Lung (tissue), 12 donors: Measurements from ENCODE around the gene BEND3. TPM values are rescaled to one million over a fixed set of nuclear protein-coding genes. Genes with fewer than 3 reads are reported as not detected.
"Not testable (repeated sequence)": the region's sequence is repeated elsewhere in the genome, so short reads cannot be mapped to it uniquely, and the experiment has no call there.

Experiments used
- ATAC-seq: fragments of 200-7000 bp; cut with Tn5 transposase; one replicate; pipeline ENCODE4 v1.9.1; 2020; ENCODE audit warnings: moderate number of reproducible peaks; ENCODE audit not compliant: insufficient read depth, low FRiP score
- DNase-seq, 3 donors: peaks; one replicate each; pipeline ENCODE4 v3.0.0-alpha.2; 2013 to 2017
- H3K27ac ChIP-seq, 2 donors: one replicate each; pipeline ENCODE4 v1.5.1; 2013; ENCODE audit warnings: mild to moderate bottlenecking in 2 of 2, moderate library complexity in 2 of 2, control low read depth in 1 of 2, inconsistent platforms in 1 of 2, low read depth in 1 of 2, low read length in 1 of 2
- H3K27me3 ChIP-seq, 3 donors: one replicate each; pipeline ENCODE4 v1.5.1; 2013; ENCODE audit warnings: low read length in 2 of 3; ENCODE audit not compliant: control insufficient read depth in 3 of 3, insufficient read depth in 3 of 3
- H3K36me3 ChIP-seq, 4 donors: one replicate each; pipeline ENCODE4 v1.5.1; 2013; ENCODE audit warnings: low read length in 4 of 4, mild to moderate bottlenecking in 1 of 4, moderate library complexity in 1 of 4; ENCODE audit not compliant: control insufficient read depth in 4 of 4, insufficient read depth in 4 of 4
- H3K4me1 ChIP-seq, 5 donors: one replicate each; pipeline ENCODE4 v1.5.1; 2013; ENCODE audit warnings: low read length in 5 of 5, mild to moderate bottlenecking in 2 of 5, moderate library complexity in 1 of 5; ENCODE audit not compliant: control insufficient read depth in 5 of 5, insufficient read depth in 5 of 5
- H3K4me3 ChIP-seq: one replicate; pipeline ENCODE4 v1.5.1; 2013; ENCODE audit warnings: mild to moderate bottlenecking, control low read depth, moderate library complexity
- H3K9ac ChIP-seq, 2 donors: one replicate each; pipeline ENCODE4 v1.5.1; 2013; ENCODE audit warnings: low read length in 2 of 2, control low read depth in 1 of 2; ENCODE audit not compliant: insufficient read depth in 1 of 2
- H3K9me3 ChIP-seq, 4 donors: one replicate each; pipeline ENCODE4 v1.5.1; 2013; ENCODE audit warnings: low read length in 3 of 4, mild to moderate bottlenecking in 1 of 4, moderate library complexity in 1 of 4; ENCODE audit not compliant: control insufficient read depth in 4 of 4, insufficient read depth in 3 of 4
- WGBS, 2 donors: extraction: QIAGEN DNeasy Blood & Tissue Kit; methylation state at CpG; one replicate each; pipeline ENCODE4 v1.1.7; 2013; 5-methylcytosine and 5-hydroxymethylcytosine counted together
- polyA plus RNA-seq, 2 donors: library from polyadenylated mRNA; stranded (reverse); fragments of 200-250 nt; gene quantifications; one replicate each; pipeline ENCODE4 v1.2.1, GENCODE V29; 2013
- total RNA-seq, 2 donors: library from RNA; depleted of rRNA in 1 of 2; stranded (reverse); fragments of >200 nt in 1 of 2; gene quantifications; one replicate each; pipeline ENCODE4 v1.2.1, GENCODE V29; 2014 to 2021
- TF ChIP-seq, protein P1 (sequence below): IDR thresholded peaks from 2 replicates; pipeline ENCODE4 v1.5.1; 2012; ENCODE audit warnings: mild to moderate bottlenecking; ENCODE audit errors: control extremely low read depth, extremely low read depth
- donor health status: control.
- donor health status: control.
- donor health status: Bipolar disorder and iron deficiency.
- donor health status: healthy.
- donor health status: DM: yes; HTN: yes; CAD: no.

Gene BEND3
- total and polyA plus RNA-seq, 4 donors, result 1.2 to 4.4 (median 2.5) TPM

DNA sequence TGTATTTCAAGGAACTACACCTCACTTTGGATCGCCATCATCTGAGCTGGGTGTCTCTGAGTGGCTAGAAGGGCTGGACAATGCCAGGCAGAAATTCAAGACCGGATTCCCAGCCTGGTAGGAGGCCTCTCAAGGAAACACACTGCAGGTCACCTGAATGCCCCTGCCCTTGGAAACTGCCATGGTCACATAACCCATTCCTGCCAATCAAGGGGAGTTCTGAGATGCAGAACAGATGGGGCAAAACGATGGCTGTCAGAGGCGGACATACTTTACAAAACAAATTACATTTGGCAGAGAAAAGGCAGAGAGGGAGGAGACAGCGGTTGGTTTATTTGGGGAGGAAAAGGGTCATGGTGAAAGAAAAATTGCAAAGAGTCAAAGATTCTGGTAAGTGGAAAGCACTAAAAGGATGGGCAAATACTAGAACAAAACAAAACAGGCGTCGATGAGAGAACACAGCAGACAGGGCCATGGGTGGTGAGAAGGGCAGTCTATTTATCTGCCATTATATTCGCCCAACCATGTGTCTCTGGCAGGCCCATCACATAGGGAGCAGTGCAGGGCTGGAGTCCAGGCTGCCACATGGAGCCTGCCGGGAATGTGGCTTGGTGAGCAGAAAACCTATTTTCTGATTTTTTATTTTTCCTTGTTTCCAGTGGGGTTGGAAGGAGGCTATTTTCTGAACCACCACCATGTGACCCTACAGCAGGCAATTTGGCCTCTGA, 13.5 kb downstream of the BEND3 start:
- H3K4me1 ChIP-seq, result peaks cover 0 to 6% (median 0%) of the 10 kb centered on the region in 5 donors
- 80 to 84% methylated on average over 9 of the region's 9 CpGs for WGBS, 2 donors
- no peaks in the 10 kb centered on the region for H3K9me3 ChIP-seq
- H3K27ac ChIP-seq, result no peak overlapping the region
- TF ChIP-seq, protein P1, sequence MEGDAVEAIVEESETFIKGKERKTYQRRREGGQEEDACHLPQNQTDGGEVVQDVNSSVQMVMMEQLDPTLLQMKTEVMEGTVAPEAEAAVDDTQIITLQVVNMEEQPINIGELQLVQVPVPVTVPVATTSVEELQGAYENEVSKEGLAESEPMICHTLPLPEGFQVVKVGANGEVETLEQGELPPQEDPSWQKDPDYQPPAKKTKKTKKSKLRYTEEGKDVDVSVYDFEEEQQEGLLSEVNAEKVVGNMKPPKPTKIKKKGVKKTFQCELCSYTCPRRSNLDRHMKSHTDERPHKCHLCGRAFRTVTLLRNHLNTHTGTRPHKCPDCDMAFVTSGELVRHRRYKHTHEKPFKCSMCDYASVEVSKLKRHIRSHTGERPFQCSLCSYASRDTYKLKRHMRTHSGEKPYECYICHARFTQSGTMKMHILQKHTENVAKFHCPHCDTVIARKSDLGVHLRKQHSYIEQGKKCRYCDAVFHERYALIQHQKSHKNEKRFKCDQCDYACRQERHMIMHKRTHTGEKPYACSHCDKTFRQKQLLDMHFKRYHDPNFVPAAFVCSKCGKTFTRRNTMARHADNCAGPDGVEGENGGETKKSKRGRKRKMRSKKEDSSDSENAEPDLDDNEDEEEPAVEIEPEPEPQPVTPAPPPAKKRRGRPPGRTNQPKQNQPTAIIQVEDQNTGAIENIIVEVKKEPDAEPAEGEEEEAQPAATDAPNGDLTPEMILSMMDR, result no peak
- no peak overlapping the region for H3K4me3 ChIP-seq
- no peaks in the 10 kb centered on the region for H3K27me3 ChIP-seq
- ATAC-seq (no peak), DNase-seq (no peak)
- no peak overlapping the region for H3K9ac ChIP-seq
- peaks cover 0 to under 1% (median 0%) of the 10 kb centered on the region in 4 donors for H3K36me3 ChIP-seq

DNA sequence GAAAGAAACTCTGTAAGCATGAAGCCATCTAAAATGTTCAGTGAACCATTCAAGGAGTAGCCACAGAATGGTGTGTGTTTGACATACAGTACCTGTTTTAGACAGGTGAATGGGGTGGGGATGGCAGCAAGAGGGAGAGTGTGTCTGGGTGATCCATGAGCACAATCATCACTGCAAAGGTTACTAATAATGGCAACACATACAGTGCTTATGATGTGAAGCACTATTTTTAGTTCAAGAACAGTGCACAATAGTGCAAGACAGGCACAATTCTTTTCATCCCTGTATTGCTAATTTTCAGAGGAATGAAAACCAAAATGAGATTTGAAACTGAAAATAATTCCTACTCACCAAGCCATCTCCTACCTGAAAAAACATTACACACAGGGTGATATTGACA, 14.1 kb downstream of the BEND3 start:
- no peak for ATAC-seq
- no peak for DNase-seq
- Histone ChIP-seq H3K9me3 (no peaks in the 10 kb centered on the region), H3K36me3 (peaks cover 0 to 6% (median 1%) of the 10 kb centered on the region in 4 donors), H3K9ac (no peak overlapping the region), H3K27ac (no peak overlapping the region), H3K4me3 (no peak overlapping the region), H3K27me3 (no peaks in the 10 kb centered on the region), H3K4me1 (peaks cover 0 to 6% (median 0%) of the 10 kb centered on the region in 5 donors)
- TF ChIP-seq, protein P1, result no peak

DNA sequence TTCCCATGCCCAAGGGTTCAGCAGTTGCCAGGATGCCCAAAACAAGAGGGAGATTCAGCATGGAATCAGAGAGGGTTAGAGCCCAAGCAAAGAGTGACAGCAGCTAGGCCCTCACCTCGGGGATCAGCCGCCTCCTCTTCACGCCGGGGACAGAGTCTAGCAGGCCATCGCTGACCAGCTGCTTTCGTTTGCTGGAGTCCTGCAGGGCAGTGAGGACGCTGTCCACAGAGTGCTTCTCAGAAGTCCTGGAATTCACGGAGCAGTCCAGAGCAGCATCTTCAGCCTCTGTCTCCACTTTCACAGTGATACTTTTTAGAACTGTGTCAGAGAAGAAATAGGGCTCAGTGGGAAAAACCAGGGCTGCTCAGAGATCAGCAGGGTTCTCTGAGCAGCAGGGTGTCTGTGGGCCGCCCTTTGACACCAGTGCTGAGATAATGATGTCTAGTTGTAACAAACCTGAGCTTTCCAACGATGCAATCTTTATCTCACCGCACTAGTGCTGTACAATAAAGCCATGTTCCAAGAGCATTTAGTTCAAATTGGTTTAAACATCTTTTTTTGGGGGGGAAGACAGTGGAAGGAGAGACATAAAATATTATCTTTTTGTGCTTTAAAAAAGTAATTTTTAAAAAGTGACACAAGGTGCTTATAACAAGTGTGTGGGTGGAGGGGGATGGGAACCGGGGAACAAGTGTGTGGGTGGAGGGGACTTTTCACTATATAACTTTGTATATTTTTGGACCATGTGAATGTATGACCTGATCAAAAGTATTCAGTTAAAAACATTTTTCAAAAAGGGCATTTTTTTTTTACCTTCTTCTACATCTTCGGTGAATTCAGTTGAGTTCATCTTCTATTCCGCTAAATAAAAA, 16.6 kb downstream of the BEND3 start:
- no peak overlapping the region for H3K9ac ChIP-seq
- H3K4me1 ChIP-seq, result peaks cover 0 to 6% (median 0%) of the 10 kb centered on the region in 5 donors
- TF ChIP-seq, protein P1, result no peak
- H3K36me3 ChIP-seq, result peaks cover 0 to 6% (median 1%) of the 10 kb centered on the region in 4 donors
- no peak overlapping the region for H3K27ac ChIP-seq
- DNase-seq, result no peak
- no peak overlapping the region for H3K4me3 ChIP-seq
- ATAC-seq, result no peak
- no peaks in the 10 kb centered on the region for H3K9me3 ChIP-seq
- H3K27me3 ChIP-seq, result no peaks in the 10 kb centered on the region
- WGBS, 2 donors, result 91 to 95% methylated on average over 14 of the region's 14 CpGs

DNA sequence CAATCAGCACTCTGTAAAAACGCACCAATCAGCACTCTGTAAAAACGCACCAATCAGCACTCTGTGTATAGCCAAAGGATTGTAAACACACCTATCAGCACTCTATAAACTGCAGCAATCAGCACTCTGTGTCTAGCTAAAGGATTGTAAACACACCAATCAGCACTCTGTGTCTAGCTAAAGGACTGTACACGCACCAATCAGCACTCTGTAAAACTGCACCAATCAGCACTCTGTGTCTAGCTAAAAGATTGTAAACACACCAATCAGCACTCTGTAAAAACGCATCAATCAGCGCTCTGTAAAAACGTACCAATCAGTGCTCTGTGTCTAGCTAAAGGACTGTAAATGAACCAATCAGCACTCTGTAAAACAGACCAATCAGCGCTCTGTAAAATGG, 30.9 kb downstream of the BEND3 start:
- DNase-seq, H3K9ac ChIP-seq, H3K36me3 ChIP-seq, H3K4me1 ChIP-seq, H3K4me3 ChIP-seq, H3K27me3 ChIP-seq, H3K27ac ChIP-seq, H3K9me3 ChIP-seq, ATAC-seq: not testable (repeated sequence)
- WGBS, 2 donors, result 97 to 99% methylated on average over 7 of the region's 7 CpGs
